A549 (cell line): ENCODE data around the gene SYNPO2. TPM values are rescaled to one million over a fixed set of nuclear protein-coding genes. Genes with fewer than 3 reads are reported as not detected.

Experiments used
- ATAC-seq, 2 experiments: fragments of 200-7000 bp in 1 of 2; fragments of >200 bp in 1 of 2; cut with Nextera tagmentation in 1 of 2; cut with Tn5 transposase in 1 of 2; 3 replicates each; pipeline versions ENCODE4 v1.8.0 to v1.9.1; 2018 to 2020; ENCODE audit warnings: mild to moderate bottlenecking in 1 of 2, moderate library complexity in 1 of 2
- CTCF ChIA-PET: fragments of 300-600 bp; sonication (Branson Sonifier 250); formaldehyde crosslinking; extraction: SDS; loops from one replicate; lab custom pipeline; 2021; ENCODE audit warnings: antibody characterized with exemption, inconsistent platforms; lab: Yijun Ruan, JAX
- POLR2A ChIA-PET: fragments of 350-600 bp; formaldehyde crosslinking; extraction: SDS; loops from one replicate; lab custom pipeline; 2021; ENCODE audit warnings: antibody characterized with exemption, inconsistent platforms; lab: Yijun Ruan, JAX
- DNase-seq, 2 experiments: peaks; one replicate each; pipeline versions ENCODE4 v3.0.0 to v3.0.0-alpha.2; 2011 to 2016; ENCODE audit warnings: low read depth in 1 of 2, low spot score in 1 of 2
- FAIRE-seq: peaks from 2 replicates; lab custom pipeline; 2011; peaks lifted over from hg19 to GRCh38; lab: Jason Lieb, UNC
- H3K27ac ChIP-seq, 2 experiments: fragments of >200 bp; sonication (Bioruptor Twin); formaldehyde crosslinking; 3 replicates each; pipeline ENCODE4 v1.5.1; 2016 to 2017
- H3K4me1 ChIP-seq: fragments of >200 bp; sonication (Bioruptor Twin); formaldehyde crosslinking; 3 replicates; pipeline ENCODE4 v1.6.1; 2016
- H3K4me2 ChIP-seq: fragments of >200 bp; sonication (Bioruptor Twin); formaldehyde crosslinking; 3 replicates; pipeline ENCODE4 v1.6.1; 2016
- H3K4me3 ChIP-seq: fragments of >200 bp; sonication (Bioruptor Twin); formaldehyde crosslinking; 3 replicates; pipeline ENCODE4 v1.5.1; 2016
- H3K9me3 ChIP-seq: fragments of >200 bp; sonication (Bioruptor Twin); formaldehyde crosslinking; 3 replicates; pipeline ENCODE4 v1.6.1; 2016
- CHD2 ChIP-seq: fragments of 150-350 bp; IDR thresholded peaks from 2 replicates; pipeline ENCODE4 v1.6.1; 2014; ENCODE audit warnings: low read length; ENCODE audit not compliant: partially characterized antibody
- EHMT2 ChIP-seq: fragments of 200-600 bp; sonication (generic); IDR thresholded peaks from 2 replicates; pipeline ENCODE4 v1.6.1; 2016; ENCODE audit warnings: antibody characterized with exemption, low read depth, mild to moderate bottlenecking, moderate library complexity
- ESRRA ChIP-seq: fragments of 150-350 bp; IDR thresholded peaks from 2 replicates; pipeline ENCODE4 v1.6.1; 2014; ENCODE audit warnings: mild to moderate bottlenecking, low read length, borderline replicate concordance
- FOSL2 ChIP-seq, 2 experiments: fragments of 450-650 bp in 1 of 2; fragments of >200 bp in 1 of 2; sonication (Bioruptor Twin) in 1 of 2; formaldehyde crosslinking; IDR thresholded peaks; 2 replicates each; pipeline versions ENCODE4 v1.5.0 to v1.6.1; 2016 to 2020; ENCODE audit warnings: mild to moderate bottlenecking in 1 of 2, moderate library complexity in 1 of 2
- KDM5A ChIP-seq: fragments of 200-600 bp; sonication (generic); IDR thresholded peaks from 2 replicates; pipeline ENCODE4 v1.6.1; 2016; ENCODE audit warnings: antibody characterized with exemption, mild to moderate bottlenecking
- MAZ ChIP-seq: fragments of 150-350 bp; IDR thresholded peaks from 2 replicates; pipeline ENCODE4 v1.6.1; 2014; ENCODE audit warnings: antibody characterized with exemption, low read depth, low read length, borderline replicate concordance
- NFE2L2 ChIP-seq: fragments of 150-350 bp; conservative IDR thresholded peaks from 2 replicates; pipeline ENCODE4 v1.6.1; 2014; ENCODE audit warnings: low read length
- RFX5 ChIP-seq: fragments of 450-650 bp; IDR thresholded peaks from 2 replicates; pipeline ENCODE4 v1.7.1; 2014; ENCODE audit warnings: antibody characterized with exemption, mild to moderate bottlenecking, moderate library complexity
- TP53 ChIP-seq: fragments of 250-450 bp; sonication (Bioruptor Pico); IDR thresholded peaks from 2 replicates; pipeline ENCODE4 v1.5.0; 2021; ENCODE audit warnings: mild to moderate bottlenecking, moderate library complexity
- ZFP36 ChIP-seq: fragments of 450-650 bp; IDR thresholded peaks from 2 replicates; pipeline ENCODE4 v1.6.1; 2014; ENCODE audit warnings: borderline replicate concordance; ENCODE audit not compliant: partially characterized antibody
- ZNF302 ChIP-seq: fragments of 250-450 bp; sonication (Bioruptor Pico); IDR thresholded peaks from 2 replicates; pipeline ENCODE4 v1.9.0; 2021; ENCODE audit warnings: inconsistent platforms, mild to moderate bottlenecking, moderate library complexity
- WGBS: methylation state at CpG from one replicate; pipeline ENCODE4 v1.1.6; 2017; ENCODE audit errors: missing lambda C conversion rate; 5-methylcytosine and 5-hydroxymethylcytosine counted together
- polyA plus RNA-seq, 4 experiments: library from polyadenylated mRNA; depleted of rRNA in 3 of 4; stranded (reverse); fragments of >200 nt; fragmentation: RNase III in 1 of 4; extraction: RNeasy Plus Mini Kit Qiagen cat#74134 plus additional on column Dnase treatment in 1 of 4; gene quantifications; 2 replicates in 3 of 4; 3 replicates in 1 of 4; pipeline ENCODE4 v1.2.3, GENCODE V29; 2011 to 2017
- TF ChIP-seq, protein P1 (sequence below): IDR thresholded peaks from 2 replicates; pipeline ENCODE4 v1.6.1; 2012; ENCODE audit warnings: low read depth, borderline replicate concordance
- TF ChIP-seq, protein P2 (sequence below): fragments of 150-350 bp; IDR thresholded peaks from 2 replicates; pipeline ENCODE4 v1.6.1; 2014; ENCODE audit warnings: low read depth, mild to moderate bottlenecking, low read length

SYNPO2 gene
- polyA plus RNA-seq, 2 of the 4 experiments (the other 2 are of a cell fraction), result 2.5 to 8.8 TPM

DNA sequence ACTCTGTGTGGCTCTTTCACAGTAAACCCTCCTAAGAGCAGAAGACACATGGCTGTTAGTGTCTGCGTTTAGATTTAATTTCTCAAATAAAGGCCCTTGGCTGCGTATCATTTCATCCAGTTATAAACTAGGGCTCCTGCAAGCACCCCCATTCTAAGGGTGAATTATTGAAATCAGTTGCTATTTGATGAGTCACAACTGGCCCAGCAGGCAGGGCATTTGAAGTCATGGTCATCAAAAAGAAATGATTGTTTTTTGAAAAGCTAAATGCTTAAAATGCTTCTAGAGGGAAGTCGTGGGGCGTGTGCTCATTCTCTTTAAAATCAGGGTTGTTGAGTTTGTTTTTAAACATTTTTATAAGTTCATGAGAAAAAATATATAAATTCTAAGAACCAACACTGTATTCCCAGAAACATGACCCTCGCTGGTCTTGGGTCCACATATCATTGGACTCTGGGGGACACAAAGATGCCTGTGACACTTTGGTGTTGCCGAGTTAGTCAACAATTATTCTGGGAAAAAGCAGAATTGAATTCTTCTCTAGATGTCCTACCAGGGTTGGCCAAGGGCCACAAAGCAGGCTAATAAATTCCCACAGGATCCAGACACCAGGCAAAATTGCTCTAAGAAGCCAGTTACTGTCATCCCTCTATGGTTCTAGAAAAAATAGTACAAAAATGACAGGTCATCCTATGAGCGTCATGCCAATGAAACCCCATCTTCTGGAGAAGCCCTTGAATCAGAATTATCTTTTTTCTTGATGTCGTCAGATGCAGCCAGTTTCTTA lies 147.5 kb downstream of the SYNPO2 start:
- no peak for DNase-seq
- CTCF ChIA-PET, result no interaction called here
- Histone ChIP-seq H3K4me2 (0 out of 3 replicates have a peak overlapping the region, but pooled peaks have one; percentile 34), H3K4me3 (no peak overlapping the region), H3K9me3 (no peaks in the 10 kb centered on the region), H3K4me1 (peaks cover 32% of the 10 kb centered on the region), H3K27ac (no peak overlapping the region)
- ATAC-seq, result no peak
- POLR2A ChIA-PET, result no interaction called here
- no peak for TF ChIP-seq TP53 (CRISPR knock-in tag)
- no peak for TF ChIP-seq ZNF302 (CRISPR knock-in tag)
- no peak for TF ChIP-seq EHMT2
- TF ChIP-seq CHD2, result no peak
- TF ChIP-seq RFX5, result no peak
- no peak for TF ChIP-seq KDM5A
- TF ChIP-seq FOSL2 (IDR thresholded peaks at IDR 0.05), result no peak
- TF ChIP-seq FOSL2 (CRISPR knock-in tag; IDR thresholded peaks at IDR 0.05), result 0 out of 2 replicates have a peak, but pooled peaks have one; percentile 2
- TF ChIP-seq, protein P1, sequence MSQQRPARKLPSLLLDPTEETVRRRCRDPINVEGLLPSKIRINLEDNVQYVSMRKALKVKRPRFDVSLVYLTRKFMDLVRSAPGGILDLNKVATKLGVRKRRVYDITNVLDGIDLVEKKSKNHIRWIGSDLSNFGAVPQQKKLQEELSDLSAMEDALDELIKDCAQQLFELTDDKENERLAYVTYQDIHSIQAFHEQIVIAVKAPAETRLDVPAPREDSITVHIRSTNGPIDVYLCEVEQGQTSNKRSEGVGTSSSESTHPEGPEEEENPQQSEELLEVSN, result no peak
- no peak for TF ChIP-seq ZFP36
- 80% methylated on average over 8 of the region's 8 CpGs for WGBS
- no peak for FAIRE-seq

DNA sequence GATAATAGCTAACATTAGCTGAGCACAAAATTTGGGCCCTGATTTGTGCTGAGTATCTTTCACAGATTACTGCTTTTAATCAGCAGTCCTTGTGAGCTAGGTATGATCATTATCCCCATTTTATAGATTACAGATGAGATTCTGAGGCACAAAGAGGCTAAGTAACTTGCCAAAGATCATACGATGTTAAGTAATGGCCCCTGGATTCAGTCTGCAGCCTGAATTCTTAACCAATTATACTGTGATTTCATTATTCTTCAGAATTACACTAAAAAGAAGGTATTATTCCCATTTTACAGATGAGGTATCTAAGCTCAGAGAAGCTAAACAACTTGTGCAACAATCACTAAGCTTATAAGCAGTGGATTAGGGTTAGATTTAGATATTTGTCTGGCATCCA lies 149.1 kb downstream of the SYNPO2 start:
- Histone ChIP-seq H3K4me2 (no peak overlapping the region), H3K4me3 (no peak overlapping the region), H3K27ac (0 out of 6 replicates have a peak overlapping the region, but pooled peaks of 1 of the 2 experiments have one; percentile 15), H3K4me1 (peaks cover 46% of the 10 kb centered on the region), H3K9me3 (no peaks in the 10 kb centered on the region)
- ChIA-PET POLR2A (interaction anchor here (0.7 to 1.3 kb wide), 2 partner anchors 263 to 1018 kb away, joined by 3 to 4 read pairs; a partner anchor contains a TSS), CTCF (interaction anchor here (0.6 kb wide), 1 partner anchor 175 kb away, joined by 3 read pairs; the partner anchor contains the start of gene USP53)
- TF ChIP-seq NFE2L2, result no peak
- TF ChIP-seq MAZ, result no peak
- no peak for TF ChIP-seq ESRRA
- TF ChIP-seq, protein P2, sequence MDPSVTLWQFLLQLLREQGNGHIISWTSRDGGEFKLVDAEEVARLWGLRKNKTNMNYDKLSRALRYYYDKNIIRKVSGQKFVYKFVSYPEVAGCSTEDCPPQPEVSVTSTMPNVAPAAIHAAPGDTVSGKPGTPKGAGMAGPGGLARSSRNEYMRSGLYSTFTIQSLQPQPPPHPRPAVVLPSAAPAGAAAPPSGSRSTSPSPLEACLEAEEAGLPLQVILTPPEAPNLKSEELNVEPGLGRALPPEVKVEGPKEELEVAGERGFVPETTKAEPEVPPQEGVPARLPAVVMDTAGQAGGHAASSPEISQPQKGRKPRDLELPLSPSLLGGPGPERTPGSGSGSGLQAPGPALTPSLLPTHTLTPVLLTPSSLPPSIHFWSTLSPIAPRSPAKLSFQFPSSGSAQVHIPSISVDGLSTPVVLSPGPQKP, result no peak
- WGBS, result 90% methylated on average over 1 of the region's 1 CpG
- no peak for DNase-seq
- FAIRE-seq, result no peak
- no peak for ATAC-seq

- H3K4me2 ChIP-seq, result no peak overlapping the region; the same call in 2 of the 3 replicates
- peak overlapping the region; percentile 42 to 57; a peak in 4 of 6 replicates for H3K27ac ChIP-seq
- POLR2A ChIA-PET, result interaction anchor here (0.7 to 1.3 kb wide), 2 partner anchors 262 to 1018 kb away, joined by 3 to 4 read pairs; a partner anchor contains a TSS
- WGBS, result 81% methylated on average over 5 of the region's 5 CpGs
- no peak overlapping the region for H3K4me3 ChIP-seq
- ATAC-seq (no peak), DNase-seq (no peak), FAIRE-seq (no peak)
- no peaks in the 10 kb centered on the region for H3K9me3 ChIP-seq
- H3K4me1 ChIP-seq, result peaks cover 49% of the 10 kb centered on the region
- TF ChIP-seq FOSL2 (IDR thresholded peaks at IDR 0.05) (no peak), FOSL2 (CRISPR knock-in tag; IDR thresholded peaks at IDR 0.05) (no peak), EHMT2 (no peak)
- CTCF ChIA-PET, result interaction anchor here (0.6 kb wide), 1 partner anchor 174 kb away, joined by 3 read pairs; the partner anchor contains the start of gene USP53
These were observed 149.6 kb downstream of the SYNPO2 start for GRCh38 chr4:119038116-119038841.
